Measurements from ENCODE around the gene TFB2M.

The TFB2M gene

DNA sequence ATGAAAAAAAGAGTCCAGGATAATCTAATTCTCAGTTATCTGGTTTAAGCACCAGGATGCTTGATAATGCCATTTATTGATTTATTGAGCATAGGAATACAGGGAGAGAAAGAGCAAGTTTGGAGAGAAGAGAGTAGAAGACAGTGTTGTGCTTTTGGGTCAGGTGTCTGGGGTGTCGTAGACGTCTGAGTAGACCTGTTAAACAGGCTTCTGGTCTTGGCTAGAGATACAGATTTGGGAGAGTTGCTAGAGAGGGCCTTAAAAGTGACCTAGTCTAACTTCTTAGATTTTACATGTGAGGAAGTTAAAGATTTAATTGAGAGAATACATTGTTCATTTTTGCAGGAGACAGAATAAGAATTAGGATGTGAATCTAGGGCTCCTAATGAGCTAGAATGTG is 34.5 kb upstream of the TFB2M start:
- TF ChIP-seq, protein P1, sequence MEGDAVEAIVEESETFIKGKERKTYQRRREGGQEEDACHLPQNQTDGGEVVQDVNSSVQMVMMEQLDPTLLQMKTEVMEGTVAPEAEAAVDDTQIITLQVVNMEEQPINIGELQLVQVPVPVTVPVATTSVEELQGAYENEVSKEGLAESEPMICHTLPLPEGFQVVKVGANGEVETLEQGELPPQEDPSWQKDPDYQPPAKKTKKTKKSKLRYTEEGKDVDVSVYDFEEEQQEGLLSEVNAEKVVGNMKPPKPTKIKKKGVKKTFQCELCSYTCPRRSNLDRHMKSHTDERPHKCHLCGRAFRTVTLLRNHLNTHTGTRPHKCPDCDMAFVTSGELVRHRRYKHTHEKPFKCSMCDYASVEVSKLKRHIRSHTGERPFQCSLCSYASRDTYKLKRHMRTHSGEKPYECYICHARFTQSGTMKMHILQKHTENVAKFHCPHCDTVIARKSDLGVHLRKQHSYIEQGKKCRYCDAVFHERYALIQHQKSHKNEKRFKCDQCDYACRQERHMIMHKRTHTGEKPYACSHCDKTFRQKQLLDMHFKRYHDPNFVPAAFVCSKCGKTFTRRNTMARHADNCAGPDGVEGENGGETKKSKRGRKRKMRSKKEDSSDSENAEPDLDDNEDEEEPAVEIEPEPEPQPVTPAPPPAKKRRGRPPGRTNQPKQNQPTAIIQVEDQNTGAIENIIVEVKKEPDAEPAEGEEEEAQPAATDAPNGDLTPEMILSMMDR (IDR thresholded peaks at IDR 0.05; ENCODE audit: insufficient read depth, low read length, poor library complexity, severe bottlenecking): no peak
- Histone ChIP-seq H3K79me2 (ENCODE audit: insufficient read depth, low read length) (peaks cover 78% of the 10 kb centered on the region), H3K36me3 (ENCODE audit: low read length) (no peaks in the 10 kb centered on the region; the same call in 1 of the 2 replicates)

DNA sequence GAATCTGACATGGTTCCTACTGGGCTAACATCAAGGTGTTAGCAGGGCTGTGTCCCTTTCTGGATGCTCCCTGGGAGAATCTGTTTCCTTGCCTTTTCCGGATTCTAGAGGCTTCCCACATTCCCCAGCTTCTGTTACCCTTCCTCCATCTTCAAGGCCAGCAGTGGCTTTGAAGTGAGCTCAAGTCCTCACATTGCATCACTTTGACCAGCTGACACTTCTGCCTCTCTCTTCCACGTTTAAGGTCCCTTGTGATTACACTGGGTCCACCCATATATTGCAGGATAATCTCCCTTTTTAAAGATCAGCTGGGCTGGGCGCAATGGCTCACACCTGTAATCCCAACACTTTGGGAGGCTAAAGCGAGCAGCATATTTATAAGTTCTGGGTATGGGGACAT is 33.3 kb upstream of the TFB2M start:
- Histone ChIP-seq H3K4me3 (ENCODE audit: insufficient read depth, low read length, poor library complexity, severe bottlenecking) (no peak overlapping the region), H3F3A (ENCODE audit: insufficient read depth) (no peaks in the 10 kb centered on the region), H3K79me2 (ENCODE audit: insufficient read depth, low read length) (peaks cover 80% of the 10 kb centered on the region), H3K9me2 (replicated peaks; ENCODE audit: insufficient read depth, low read length) (no peaks in the 10 kb centered on the region), H3K27ac (ENCODE audit: low read depth, low read length) (no peak overlapping the region), H3K27me3 (ENCODE audit: low read length) (no peaks in the 10 kb centered on the region), H3K9ac (ENCODE audit: low read length) (no peak overlapping the region), H4K20me1 (ENCODE audit: low read depth, low read length) (0 out of 2 replicates have a peak, but pooled peaks cover 4% of the 10 kb centered on the region), H2AFZ (ENCODE audit: low read depth, low read length, severe bottlenecking) (no peak overlapping the region), H3K36me3 (ENCODE audit: low read length) (peaks cover 7% of the 10 kb centered on the region; the same call in 1 of the 2 replicates), H3K9me3 (ENCODE audit: insufficient read depth, low read length) (no peaks in the 10 kb centered on the region), H3K4me2 (ENCODE audit: low read depth, low read length, poor library complexity, severe bottlenecking) (no peak overlapping the region)
- TF ChIP-seq, protein P1 (IDR thresholded peaks at IDR 0.05; ENCODE audit: insufficient read depth, low read length, poor library complexity, severe bottlenecking): no peak
- TF ChIP-seq EZH2phosphoT487 (conservative IDR thresholded peaks at IDR 0.05; ENCODE audit: low read length): no peak

More for the DNA sequence above, 34.5 kb upstream of the TFB2M start:
- Histone ChIP-seq H3F3A (ENCODE audit: insufficient read depth) (no peaks in the 10 kb centered on the region), H2AFZ (ENCODE audit: low read depth, low read length, severe bottlenecking) (no peak overlapping the region), H3K27me3 (ENCODE audit: low read length) (no peaks in the 10 kb centered on the region), H3K4me3 (ENCODE audit: insufficient read depth, low read length, poor library complexity, severe bottlenecking) (no peak overlapping the region), H3K27ac (ENCODE audit: low read depth, low read length) (no peak overlapping the region), H3K4me2 (ENCODE audit: low read depth, low read length, poor library complexity, severe bottlenecking) (no peak overlapping the region), H3K9ac (ENCODE audit: low read length) (no peak overlapping the region), H4K20me1 (ENCODE audit: low read depth, low read length) (0 out of 2 replicates have a peak, but pooled peaks cover 4% of the 10 kb centered on the region), H3K9me2 (replicated peaks; ENCODE audit: insufficient read depth, low read length) (no peaks in the 10 kb centered on the region), H3K9me3 (ENCODE audit: insufficient read depth, low read length) (no peaks in the 10 kb centered on the region)

DNA sequence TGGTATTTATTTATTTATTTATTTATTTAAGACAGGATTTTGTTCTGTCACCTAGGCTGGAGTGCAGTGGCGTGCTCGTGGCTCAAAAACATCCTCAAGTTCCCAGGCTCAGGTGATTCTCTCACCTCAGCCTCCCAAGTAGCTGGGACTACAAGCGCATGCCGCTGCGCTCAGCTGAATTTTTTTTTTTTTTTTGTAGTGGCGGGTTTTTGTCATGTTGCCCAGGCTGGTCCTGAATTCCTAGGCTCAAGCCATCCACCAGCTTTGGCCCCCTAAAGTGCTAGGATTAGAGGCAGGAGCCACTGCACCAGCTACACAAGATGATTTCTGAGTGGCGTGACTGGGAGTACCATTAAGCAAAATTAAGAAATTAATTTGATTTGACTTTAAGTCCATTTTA is 31.9 kb upstream of the TFB2M start:
- Histone ChIP-seq H3K27ac (ENCODE audit: low read depth, low read length) (no peak overlapping the region), H3K4me2 (ENCODE audit: low read depth, low read length, poor library complexity, severe bottlenecking) (no peak overlapping the region), H3K9ac (ENCODE audit: low read length) (no peak overlapping the region), H3K9me2 (replicated peaks; ENCODE audit: insufficient read depth, low read length) (no peaks in the 10 kb centered on the region), H3K27me3 (ENCODE audit: low read length) (no peaks in the 10 kb centered on the region), H3K4me3 (ENCODE audit: insufficient read depth, low read length, poor library complexity, severe bottlenecking) (no peak overlapping the region), H2AFZ (ENCODE audit: low read depth, low read length, severe bottlenecking) (no peak overlapping the region), H3K9me3 (ENCODE audit: insufficient read depth, low read length) (no peaks in the 10 kb centered on the region), H4K20me1 (ENCODE audit: low read depth, low read length) (0 out of 2 replicates have a peak, but pooled peaks cover 4% of the 10 kb centered on the region), H3K79me2 (ENCODE audit: insufficient read depth, low read length) (peaks cover 77% of the 10 kb centered on the region), H3F3A (ENCODE audit: insufficient read depth) (no peaks in the 10 kb centered on the region), H3K36me3 (ENCODE audit: low read length) (peaks cover 7% of the 10 kb centered on the region; the same call in 1 of the 2 replicates)
- TF ChIP-seq EZH2phosphoT487 (conservative IDR thresholded peaks at IDR 0.05; ENCODE audit: low read length): no peak
- TF ChIP-seq, protein P1 (IDR thresholded peaks at IDR 0.05; ENCODE audit: insufficient read depth, low read length, poor library complexity, severe bottlenecking): no peak

Data from SU-DHL-6 (cell line).